Nephron (organoid): ENCODE results near the gene RHBDL3.

ENCODE experiments used
- H3K27ac Mint-ChIP-seq, 3 experiments: 2 replicates each; pipeline ENCODE4 v1.8.0; 2020; ENCODE audit warnings: mixed read lengths in 3 of 3, mild to moderate bottlenecking in 2 of 3, moderate library complexity in 1 of 3
- H3K27me3 Mint-ChIP-seq: 2 replicates; pipeline ENCODE4 v1.8.0; 2021; ENCODE audit warnings: low read depth, mild to moderate bottlenecking, moderate library complexity, mixed read lengths
- H3K36me3 Mint-ChIP-seq: 2 replicates; pipeline ENCODE4 v1.8.0; 2020; ENCODE audit warnings: low read depth, mixed read lengths
- H3K4me1 Mint-ChIP-seq: 2 replicates; pipeline ENCODE4 v1.8.0; 2020; ENCODE audit warnings: mixed read lengths
- H3K4me3 Mint-ChIP-seq, 3 experiments: 2 replicates each; pipeline ENCODE4 v1.8.0; 2020; ENCODE audit warnings: mild to moderate bottlenecking in 3 of 3, mixed read lengths in 3 of 3, moderate library complexity in 2 of 3
- H3K9me3 Mint-ChIP-seq: 2 replicates; pipeline ENCODE4 v1.8.0; 2020; ENCODE audit warnings: mixed read lengths
- TF ChIP-seq, protein P1 (sequence below), 3 experiments: fragments of 200-600 bp; sonication (generic); IDR thresholded peaks; one replicate each; pipeline ENCODE4 v1.5.0; 2021; ENCODE audit warnings: antibody characterized with exemption in 3 of 3; ENCODE audit not compliant: unreplicated experiment in 3 of 3

The RHBDL3 gene

GRCh38 chr17:32268734-32269288, 3.2 kb downstream of the RHBDL3 start:
- Mint-ChIP-seq H3K36me3 (no peaks in the 10 kb centered on the region), H3K4me3 (peak overlapping the region; percentile 72 to 80 (median 77)), H3K4me1 (peaks cover 17% of the 10 kb centered on the region), H3K27ac (no peak overlapping the region), H3K27me3 (peaks cover 88% of the 10 kb centered on the region), H3K9me3 (no peaks in the 10 kb centered on the region)
- TF ChIP-seq, protein P1, sequence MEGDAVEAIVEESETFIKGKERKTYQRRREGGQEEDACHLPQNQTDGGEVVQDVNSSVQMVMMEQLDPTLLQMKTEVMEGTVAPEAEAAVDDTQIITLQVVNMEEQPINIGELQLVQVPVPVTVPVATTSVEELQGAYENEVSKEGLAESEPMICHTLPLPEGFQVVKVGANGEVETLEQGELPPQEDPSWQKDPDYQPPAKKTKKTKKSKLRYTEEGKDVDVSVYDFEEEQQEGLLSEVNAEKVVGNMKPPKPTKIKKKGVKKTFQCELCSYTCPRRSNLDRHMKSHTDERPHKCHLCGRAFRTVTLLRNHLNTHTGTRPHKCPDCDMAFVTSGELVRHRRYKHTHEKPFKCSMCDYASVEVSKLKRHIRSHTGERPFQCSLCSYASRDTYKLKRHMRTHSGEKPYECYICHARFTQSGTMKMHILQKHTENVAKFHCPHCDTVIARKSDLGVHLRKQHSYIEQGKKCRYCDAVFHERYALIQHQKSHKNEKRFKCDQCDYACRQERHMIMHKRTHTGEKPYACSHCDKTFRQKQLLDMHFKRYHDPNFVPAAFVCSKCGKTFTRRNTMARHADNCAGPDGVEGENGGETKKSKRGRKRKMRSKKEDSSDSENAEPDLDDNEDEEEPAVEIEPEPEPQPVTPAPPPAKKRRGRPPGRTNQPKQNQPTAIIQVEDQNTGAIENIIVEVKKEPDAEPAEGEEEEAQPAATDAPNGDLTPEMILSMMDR (IDR thresholded peaks at IDR 0.05; ENCODE audit: unreplicated experiment in 3 of 3): no peak

DNA sequence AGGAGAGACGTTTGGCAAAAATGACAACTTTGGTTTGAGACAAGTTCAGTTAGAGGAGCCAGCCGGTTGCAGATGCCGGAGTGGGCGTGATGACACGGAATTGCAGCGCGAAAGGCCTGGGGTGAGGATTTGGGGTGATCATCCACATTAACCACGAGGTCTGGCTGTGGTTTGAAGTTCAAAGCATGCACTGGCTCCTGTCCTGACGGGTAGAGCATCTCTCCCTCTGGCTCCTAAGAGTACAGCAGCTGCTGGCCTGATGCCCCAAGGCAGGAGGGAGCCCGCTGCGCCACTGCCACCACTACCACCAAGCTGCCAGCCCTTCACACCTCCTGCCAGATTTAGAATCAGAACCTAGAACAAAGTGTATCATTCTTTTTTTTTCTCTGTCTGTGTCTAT, 3.7 kb downstream of the RHBDL3 start:
- no peaks in the 10 kb centered on the region for H3K9me3 Mint-ChIP-seq
- peaks cover 15% of the 10 kb centered on the region for H3K4me1 Mint-ChIP-seq
- no peak overlapping the region for H3K27ac Mint-ChIP-seq
- peak overlapping the region in 1 of 3 experiments; percentile 28 for H3K4me3 Mint-ChIP-seq
- TF ChIP-seq, protein P1 (IDR thresholded peaks at IDR 0.05; ENCODE audit: unreplicated experiment in 3 of 3): no peak
- H3K27me3 Mint-ChIP-seq: peaks cover 86% of the 10 kb centered on the region
- H3K36me3 Mint-ChIP-seq: no peaks in the 10 kb centered on the region

GRCh38 chr17:32271844-32272243, 6.2 kb downstream of the RHBDL3 start:
- Mint-ChIP-seq H3K4me3 (no peak overlapping the region), H3K4me1 (peaks cover 17% of the 10 kb centered on the region), H3K27ac (no peak overlapping the region), H3K36me3 (no peaks in the 10 kb centered on the region), H3K9me3 (no peaks in the 10 kb centered on the region), H3K27me3 (peaks cover 86% of the 10 kb centered on the region)
- TF ChIP-seq, protein P1 (IDR thresholded peaks at IDR 0.05; ENCODE audit: unreplicated experiment in 3 of 3): no peak

- no peaks in the 10 kb centered on the region for H3K9me3 Mint-ChIP-seq
- H3K4me1 Mint-ChIP-seq: peaks cover 19% of the 10 kb centered on the region
- H3K4me3 Mint-ChIP-seq: no peak overlapping the region
- no peak overlapping the region for H3K27ac Mint-ChIP-seq
- H3K36me3 Mint-ChIP-seq: no peaks in the 10 kb centered on the region
- TF ChIP-seq, protein P1 (IDR thresholded peaks at IDR 0.05; ENCODE audit: unreplicated experiment in 3 of 3): no peak
- H3K27me3 Mint-ChIP-seq: peaks cover 75% of the 10 kb centered on the region
Observed at GRCh38 chr17:32274101-32274500, 8.5 kb downstream of the RHBDL3 start.

- Mint-ChIP-seq H3K27ac (no peak overlapping the region), H3K9me3 (no peaks in the 10 kb centered on the region), H3K27me3 (peaks cover 71% of the 10 kb centered on the region), H3K4me3 (no peak overlapping the region), H3K36me3 (no peaks in the 10 kb centered on the region), H3K4me1 (peaks cover 21% of the 10 kb centered on the region)
- TF ChIP-seq, protein P1 (IDR thresholded peaks at IDR 0.05; ENCODE audit: unreplicated experiment in 3 of 3): no peak
Observed at GRCh38 chr17:32274643-32275042, 9.0 kb downstream of the RHBDL3 start.
